Measurements from ENCODE around the gene PCDH8. TPM values are rescaled to one million over a fixed set of nuclear protein-coding genes. Genes with fewer than 3 reads are reported as not detected.

The PCDH8 gene
- total RNA-seq, 2 donors from 2014 or later: not detected

DNA sequence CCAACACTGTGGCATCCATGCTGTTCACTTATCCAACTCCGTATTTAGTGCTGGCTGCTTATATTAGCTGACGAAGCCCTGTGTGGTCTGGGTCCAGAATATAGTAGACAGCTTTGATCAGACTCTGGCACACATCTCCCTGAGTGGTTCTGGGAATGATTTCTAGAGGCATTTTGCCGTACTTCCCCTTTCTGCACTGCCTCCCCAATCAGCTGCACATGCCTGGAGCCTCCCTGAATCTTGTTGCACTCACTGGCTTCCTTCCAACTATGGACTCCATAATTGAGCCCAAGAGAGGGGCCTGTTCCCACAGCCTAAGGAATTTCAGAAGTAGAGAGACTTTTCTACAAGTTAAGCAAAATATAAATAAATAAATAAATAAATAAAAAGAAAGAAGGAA is 30.4 kb upstream of the PCDH8 start:
- no peak overlapping the region for H3K4me3 ChIP-seq
- H3K4me1 ChIP-seq: no peaks in the 10 kb centered on the region
- no peak overlapping the region for H3K27ac ChIP-seq
- TF ChIP-seq, protein P1, sequence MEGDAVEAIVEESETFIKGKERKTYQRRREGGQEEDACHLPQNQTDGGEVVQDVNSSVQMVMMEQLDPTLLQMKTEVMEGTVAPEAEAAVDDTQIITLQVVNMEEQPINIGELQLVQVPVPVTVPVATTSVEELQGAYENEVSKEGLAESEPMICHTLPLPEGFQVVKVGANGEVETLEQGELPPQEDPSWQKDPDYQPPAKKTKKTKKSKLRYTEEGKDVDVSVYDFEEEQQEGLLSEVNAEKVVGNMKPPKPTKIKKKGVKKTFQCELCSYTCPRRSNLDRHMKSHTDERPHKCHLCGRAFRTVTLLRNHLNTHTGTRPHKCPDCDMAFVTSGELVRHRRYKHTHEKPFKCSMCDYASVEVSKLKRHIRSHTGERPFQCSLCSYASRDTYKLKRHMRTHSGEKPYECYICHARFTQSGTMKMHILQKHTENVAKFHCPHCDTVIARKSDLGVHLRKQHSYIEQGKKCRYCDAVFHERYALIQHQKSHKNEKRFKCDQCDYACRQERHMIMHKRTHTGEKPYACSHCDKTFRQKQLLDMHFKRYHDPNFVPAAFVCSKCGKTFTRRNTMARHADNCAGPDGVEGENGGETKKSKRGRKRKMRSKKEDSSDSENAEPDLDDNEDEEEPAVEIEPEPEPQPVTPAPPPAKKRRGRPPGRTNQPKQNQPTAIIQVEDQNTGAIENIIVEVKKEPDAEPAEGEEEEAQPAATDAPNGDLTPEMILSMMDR (IDR thresholded peaks at IDR 0.05): no peak
- peaks cover 2 to 18% of the 10 kb centered on the region in 2 donors for H3K9me3 ChIP-seq
- no peaks in the 10 kb centered on the region for H3K27me3 ChIP-seq
- no peaks in the 10 kb centered on the region for H3K36me3 ChIP-seq
- DNase-seq (ENCODE audit: low spot score): no peak

DNA sequence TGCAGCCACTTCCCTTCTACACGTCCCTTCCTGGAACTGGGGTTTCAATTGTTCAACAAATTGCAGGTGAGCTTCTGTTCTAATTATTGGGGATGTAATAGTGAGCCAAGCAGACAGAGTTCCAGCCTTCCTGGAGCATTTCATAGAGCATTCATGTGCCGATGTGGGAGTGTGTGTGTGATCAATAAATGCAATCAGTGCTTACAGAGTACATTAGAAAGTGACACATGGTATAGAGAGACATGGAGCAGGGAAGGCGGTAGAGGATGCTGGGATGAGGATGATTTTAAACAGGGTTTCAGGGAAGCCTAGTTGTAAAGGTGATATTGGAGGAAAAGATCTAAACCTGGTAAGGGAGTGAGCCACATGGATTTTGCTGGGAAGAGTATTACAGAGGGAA is 21.7 kb upstream of the PCDH8 start:
- H3K36me3 ChIP-seq: no peaks in the 10 kb centered on the region
- H3K9me3 ChIP-seq: peaks cover 0 to 14% of the 10 kb centered on the region in 2 donors
- TF ChIP-seq, protein P1 (IDR thresholded peaks at IDR 0.05): no peak
- H3K27me3 ChIP-seq: no peaks in the 10 kb centered on the region
- no peaks in the 10 kb centered on the region for H3K4me1 ChIP-seq
- no peak for DNase-seq (ENCODE audit: low spot score)
- no peak overlapping the region for H3K4me3 ChIP-seq
- no peak overlapping the region for H3K27ac ChIP-seq

DNA sequence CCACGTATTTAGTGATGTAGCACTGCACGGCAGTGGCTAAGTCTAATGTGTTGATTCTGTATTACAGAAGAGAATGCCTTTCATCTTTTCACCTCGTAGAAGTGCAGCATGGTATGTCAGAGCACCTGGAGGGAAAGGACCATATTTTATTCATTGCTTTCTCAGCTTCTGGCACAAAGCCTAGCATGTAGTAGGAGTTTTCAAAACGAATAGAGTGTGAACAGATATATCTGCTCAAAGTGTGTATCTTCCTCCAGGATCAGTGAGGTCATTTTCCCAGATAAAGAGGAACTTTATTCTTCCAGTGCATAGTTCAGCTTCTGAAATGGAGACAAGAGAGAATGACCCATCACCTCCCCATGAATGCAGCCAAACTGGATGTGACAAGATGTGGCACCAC is 21.2 kb upstream of the PCDH8 start:
- H3K27ac ChIP-seq: no peak overlapping the region
- TF ChIP-seq, protein P1 (IDR thresholded peaks at IDR 0.05): no peak
- H3K9me3 ChIP-seq: peaks cover 0 to 10% of the 10 kb centered on the region in 2 donors
- no peak overlapping the region for H3K4me3 ChIP-seq
- H3K27me3 ChIP-seq: no peaks in the 10 kb centered on the region
- H3K36me3 ChIP-seq: no peaks in the 10 kb centered on the region
- DNase-seq (ENCODE audit: low spot score): no peak
- no peaks in the 10 kb centered on the region for H3K4me1 ChIP-seq

DNA sequence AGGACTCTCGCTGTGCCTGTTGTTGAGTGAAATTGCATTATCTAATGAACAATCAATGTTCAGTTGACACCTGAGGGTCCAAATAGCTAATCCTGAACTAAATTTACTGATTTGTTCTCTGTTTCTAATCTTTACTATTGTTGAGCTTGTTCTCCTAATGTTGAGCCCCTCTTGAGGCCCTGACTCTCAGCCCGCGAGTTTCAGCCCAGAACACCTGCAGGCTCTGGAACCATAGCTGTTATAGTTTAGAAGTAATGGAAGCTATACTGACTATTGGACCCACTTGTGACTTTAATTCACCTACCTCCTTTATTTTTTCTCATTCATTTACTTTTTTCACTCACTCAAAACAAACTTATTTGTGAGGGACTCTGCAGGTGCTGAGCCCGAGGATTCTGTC is 20.6 kb upstream of the PCDH8 start:
- peaks cover 0 to 4% of the 10 kb centered on the region in 2 donors for H3K9me3 ChIP-seq
- no peaks in the 10 kb centered on the region for H3K36me3 ChIP-seq
- DNase-seq (ENCODE audit: low spot score): no peak
- no peaks in the 10 kb centered on the region for H3K4me1 ChIP-seq
- no peak overlapping the region for H3K4me3 ChIP-seq
- TF ChIP-seq, protein P1 (IDR thresholded peaks at IDR 0.05): no peak
- no peaks in the 10 kb centered on the region for H3K27me3 ChIP-seq
- H3K27ac ChIP-seq: no peak overlapping the region

DNA sequence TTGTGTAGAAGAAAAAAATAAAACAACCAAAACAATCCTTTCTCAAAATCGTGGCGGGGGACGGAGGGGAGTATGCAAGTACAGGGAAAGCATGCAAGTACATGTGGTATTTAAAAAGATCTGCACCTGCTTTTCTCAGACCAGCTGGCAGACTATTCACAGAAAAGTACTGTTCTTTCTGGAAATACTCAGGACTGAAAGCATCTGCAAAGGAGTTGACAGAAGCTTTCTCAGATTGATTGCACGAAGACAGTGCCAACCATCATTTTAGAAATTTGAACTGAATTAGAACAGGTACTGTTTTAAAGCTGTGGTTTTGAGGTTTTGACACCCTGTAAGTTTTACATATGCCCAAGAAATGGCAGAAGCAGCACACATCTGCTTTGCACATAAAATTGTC is 19.8 kb upstream of the PCDH8 start:
- Histone ChIP-seq H3K36me3 (no peaks in the 10 kb centered on the region), H3K4me1 (no peaks in the 10 kb centered on the region), H3K27ac (no peak overlapping the region), H3K4me3 (no peak overlapping the region), H3K9me3 (peaks cover 0 to 1% of the 10 kb centered on the region in 2 donors), H3K27me3 (no peaks in the 10 kb centered on the region)
- no peak for DNase-seq (ENCODE audit: low spot score)
- TF ChIP-seq, protein P1 (IDR thresholded peaks at IDR 0.05): no peak

DNA sequence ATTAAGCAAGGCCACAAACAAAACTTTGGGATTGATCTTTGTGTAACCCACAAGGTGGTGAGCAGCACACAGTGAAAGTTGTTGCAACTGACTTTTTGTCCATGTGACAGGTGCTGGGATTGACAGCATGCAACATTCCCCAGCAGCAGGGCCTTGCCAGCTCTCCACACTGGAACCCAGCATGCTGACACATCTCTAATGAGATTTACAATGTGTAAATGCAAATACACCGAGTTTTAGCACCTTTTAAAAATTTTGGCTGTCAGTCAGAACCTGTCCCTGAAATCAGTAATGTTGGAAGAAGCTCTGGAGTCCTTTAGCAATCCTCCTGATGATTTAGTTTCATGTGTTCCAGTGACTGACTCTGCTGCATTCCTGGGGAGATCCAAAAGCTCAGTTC is 16.5 kb upstream of the PCDH8 start:
- Histone ChIP-seq H3K4me3 (no peak overlapping the region), H3K9me3 (no peaks in the 10 kb centered on the region), H3K27me3 (no peaks in the 10 kb centered on the region), H3K4me1 (no peaks in the 10 kb centered on the region), H3K27ac (no peak overlapping the region), H3K36me3 (no peaks in the 10 kb centered on the region)
- TF ChIP-seq, protein P1 (IDR thresholded peaks at IDR 0.05): no peak
- DNase-seq (ENCODE audit: low spot score): no peak

Data from right atrium auricular region (tissue), 2 donors.